KG1 (cell line): ENCODE measurements around the gene SYT15.
"Not testable (repeated sequence)": the region's sequence is repeated elsewhere in the genome, so short reads cannot be mapped to it uniquely, and the experiment has no call there.

Source experiments
- DNase-seq: peaks from one replicate; lab custom pipeline; 2025; lab: John Stamatoyannopoulos, UW

Gene SYT15

GRCh38 chr10:46589589-46589988 is 10.7 kb downstream of the SYT15 start:
- DNase-seq = not testable (repeated sequence)

DNA sequence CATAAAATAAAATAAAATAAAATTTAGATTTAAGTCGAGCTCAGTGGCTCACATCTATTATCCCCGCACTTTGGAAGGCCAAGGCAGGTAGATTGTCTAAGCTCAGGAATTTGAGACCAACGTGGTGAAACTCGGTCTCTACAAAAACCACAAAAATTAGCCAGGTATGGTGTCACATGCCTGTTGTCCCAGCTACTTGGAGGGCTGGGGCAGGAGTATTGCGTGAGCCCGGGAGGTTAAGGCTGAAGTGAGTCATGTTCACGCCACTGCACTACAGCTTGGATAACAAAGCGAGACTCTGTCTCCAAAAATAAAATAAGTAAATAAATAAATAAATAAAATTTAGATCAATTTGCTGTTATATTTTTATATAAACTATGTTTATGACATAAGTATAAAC is 12.1 kb downstream of the SYT15 start:
- DNase-seq = not testable (repeated sequence)

DNA sequence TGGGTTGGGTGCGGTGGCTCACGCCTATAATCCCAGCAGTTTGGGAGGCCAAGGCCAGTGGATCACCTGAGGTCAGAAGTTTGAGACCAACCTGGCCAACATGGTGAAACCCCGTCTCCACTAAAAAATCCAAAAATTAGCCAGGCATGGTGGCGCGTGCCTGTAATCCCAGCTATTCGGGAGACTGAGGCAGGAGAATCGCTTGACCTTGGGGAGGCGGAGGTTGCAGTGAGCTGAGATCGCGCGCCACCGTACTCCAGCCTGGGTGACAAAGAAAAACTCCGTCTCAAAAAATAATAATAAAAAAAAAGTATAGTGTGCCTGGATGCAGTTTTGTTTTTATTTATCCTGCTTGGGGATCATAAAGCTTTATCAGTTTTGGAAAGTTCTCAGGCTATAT is 14.4 kb downstream of the SYT15 start:
- not testable (repeated sequence) for DNase-seq

GRCh38 chr10:46594453-46595063 is 15.6 kb downstream of the SYT15 start:
- not testable (repeated sequence) for DNase-seq

DNA sequence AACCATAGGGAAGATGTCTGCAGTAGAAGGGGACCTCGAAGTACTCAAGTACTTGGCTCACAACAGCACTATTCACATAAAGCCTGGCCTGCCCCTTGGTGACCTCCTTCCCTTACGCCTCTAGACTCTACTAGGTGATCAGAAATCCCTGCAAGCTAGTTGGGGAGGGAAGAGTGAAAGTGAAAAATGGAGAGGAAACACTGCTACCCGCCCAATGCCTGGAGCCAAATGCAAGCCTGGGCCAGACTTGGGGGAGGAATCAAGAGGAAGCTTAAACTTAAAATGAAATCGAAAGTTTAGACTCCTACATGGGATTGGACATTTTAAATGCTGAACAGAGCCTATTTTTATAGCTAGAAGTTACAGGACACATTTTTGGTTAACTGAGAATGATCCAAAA is 17.6 kb downstream of the SYT15 start:
- DNase-seq = not testable (repeated sequence)

- not testable (repeated sequence) for DNase-seq
Observed at GRCh38 chr10:46597616-46598246, 18.8 kb downstream of the SYT15 start.

- not testable (repeated sequence) for DNase-seq
Observed at GRCh38 chr10:46600516-46600915, 21.6 kb downstream of the SYT15 start.

- DNase-seq = not testable (repeated sequence)
Observed at GRCh38 chr10:46615540-46615939, 36.6 kb downstream of the SYT15 start.

- DNase-seq = not testable (repeated sequence)
Observed at GRCh38 chr10:46616227-46616626, 37.3 kb downstream of the SYT15 start.

DNA sequence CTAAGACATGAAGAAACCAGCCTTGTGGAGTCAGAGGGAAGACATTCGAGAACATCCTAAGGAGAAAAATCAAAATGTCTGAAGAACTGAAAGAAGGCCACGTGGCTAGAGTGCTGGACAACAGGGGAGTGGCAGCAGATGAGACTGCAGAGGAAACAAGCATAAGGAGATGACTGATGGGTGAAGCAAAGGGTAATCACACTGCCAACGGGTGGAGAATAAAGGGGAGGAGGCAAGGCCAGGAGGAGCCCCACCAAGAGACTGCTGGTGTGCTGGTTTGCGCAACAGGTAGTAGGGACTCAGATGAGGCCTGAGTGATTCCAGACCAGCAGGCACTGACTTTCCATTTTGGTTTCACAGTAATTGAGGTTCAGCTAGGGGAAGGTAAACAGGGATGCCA is 38.2 kb downstream of the SYT15 start:
- DNase-seq = not testable (repeated sequence)

- DNase-seq = not testable (repeated sequence)
Observed at GRCh38 chr10:46617913-46618312, 39.0 kb downstream of the SYT15 start.

GRCh38 chr10:46623899-46624654 is 45.1 kb downstream of the SYT15 start:
- not testable (repeated sequence) for DNase-seq

DNA sequence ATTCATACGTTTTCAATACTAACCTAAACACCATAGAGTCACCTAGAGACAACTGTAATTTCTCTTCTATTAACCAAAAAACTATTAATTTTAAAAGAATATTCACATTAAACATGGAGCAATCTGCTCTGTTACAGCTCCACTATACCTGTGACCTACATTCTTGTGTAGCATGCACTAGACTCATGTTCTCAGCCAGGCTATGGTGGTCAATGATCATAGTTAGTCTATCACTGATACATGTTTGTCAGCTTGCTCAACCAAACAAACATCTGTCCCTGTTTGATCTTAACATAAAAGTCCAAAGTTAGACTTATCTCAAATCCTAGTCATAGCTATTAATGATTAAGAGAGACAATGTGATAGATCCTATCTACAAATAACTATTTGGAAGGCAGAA is 50.9 kb downstream of the SYT15 start:
- not testable (repeated sequence) for DNase-seq

GRCh38 chr10:46630816-46631215 is 51.9 kb downstream of the SYT15 start:
- not testable (repeated sequence) for DNase-seq

DNA sequence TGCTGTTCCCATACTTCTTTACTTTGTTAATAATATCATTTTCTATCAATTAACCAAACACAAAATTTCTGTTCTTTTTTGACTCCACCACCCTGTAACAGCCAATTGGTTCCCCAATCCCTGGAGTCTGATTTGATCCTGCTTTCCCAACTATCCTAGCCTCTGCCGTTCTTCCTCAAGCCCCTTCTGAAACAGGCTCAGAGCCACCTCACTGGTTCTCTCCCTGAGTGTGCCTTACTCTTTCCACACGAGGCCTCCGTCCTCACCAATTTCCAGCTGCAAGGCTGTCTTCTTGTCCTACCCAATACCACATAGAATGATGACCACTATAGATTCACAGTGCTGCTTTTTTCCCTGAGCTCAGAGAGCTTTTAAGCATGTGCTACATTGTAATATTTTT is 52.8 kb downstream of the SYT15 start:
- DNase-seq = not testable (repeated sequence)

- DNase-seq = not testable (repeated sequence)
Observed at GRCh38 chr10:46634698-46635097, 55.8 kb downstream of the SYT15 start.

DNA sequence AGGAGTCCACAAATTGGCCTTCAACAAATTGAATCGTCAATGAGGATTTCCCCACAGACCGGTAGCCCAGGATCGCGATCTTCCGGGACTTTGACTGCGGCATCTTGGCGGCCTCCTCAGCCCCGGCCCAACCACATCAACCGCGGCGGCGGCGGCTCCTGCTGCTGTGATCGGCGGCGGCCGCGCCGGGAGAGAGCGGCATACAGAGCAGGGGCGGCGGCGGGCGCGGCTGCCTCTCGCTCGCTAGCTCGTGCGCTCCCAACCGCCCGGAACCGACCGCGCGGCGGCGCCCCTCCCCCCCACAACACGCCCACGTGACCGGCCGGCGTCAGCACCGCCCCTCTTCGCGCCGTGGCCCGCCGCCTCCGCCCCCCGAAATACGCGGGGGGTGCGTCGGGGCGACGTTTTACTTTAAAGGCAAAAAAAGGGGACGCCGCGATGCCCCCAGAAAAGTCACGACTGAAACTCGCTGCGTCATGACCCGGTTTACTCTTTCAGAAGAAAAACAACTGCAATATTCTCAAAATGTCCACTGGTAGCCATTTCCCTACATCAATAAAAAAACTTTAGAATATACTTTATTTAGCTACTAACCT is 56.5 kb downstream of the SYT15 start:
- not testable (repeated sequence) for DNase-seq

GRCh38 chr10:46640005-46640404 is 61.1 kb downstream of the SYT15 start:
- DNase-seq = not testable (repeated sequence)
